ENCODE results near the gene EEIG1.

The EEIG1 gene

DNA sequence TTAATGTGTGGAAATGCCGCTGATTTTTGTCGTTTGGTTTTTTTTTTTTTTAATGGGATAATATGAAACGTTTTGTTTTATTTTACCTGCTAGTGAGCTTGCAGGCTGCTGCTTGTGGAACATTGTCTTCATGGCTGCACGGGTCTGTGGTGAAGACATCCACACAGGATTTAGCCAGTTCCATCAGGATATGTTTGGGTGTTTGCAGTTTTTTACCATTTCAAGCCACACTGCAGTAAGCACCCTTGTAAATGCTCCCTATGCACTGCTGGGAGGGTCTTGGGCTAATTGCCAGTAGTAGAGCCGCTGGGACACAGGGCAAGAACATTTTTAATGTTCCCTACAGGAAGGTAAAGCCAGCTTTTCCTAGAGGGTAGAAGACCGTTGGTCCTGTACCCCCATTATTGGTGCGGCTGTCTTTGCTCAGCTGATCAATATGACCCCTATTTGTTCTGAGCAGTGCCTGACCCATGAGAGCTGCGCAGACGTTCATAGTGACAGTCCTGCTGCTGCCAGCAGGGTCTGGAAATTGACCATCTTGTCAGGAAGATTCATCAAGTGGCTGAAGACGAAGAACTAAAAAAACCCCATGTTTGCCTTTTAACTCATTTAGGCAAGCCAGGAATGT is 20.5 kb upstream of the EEIG1 start:
- DNase-seq (ENCODE audit: low spot score), result no peak

DNA sequence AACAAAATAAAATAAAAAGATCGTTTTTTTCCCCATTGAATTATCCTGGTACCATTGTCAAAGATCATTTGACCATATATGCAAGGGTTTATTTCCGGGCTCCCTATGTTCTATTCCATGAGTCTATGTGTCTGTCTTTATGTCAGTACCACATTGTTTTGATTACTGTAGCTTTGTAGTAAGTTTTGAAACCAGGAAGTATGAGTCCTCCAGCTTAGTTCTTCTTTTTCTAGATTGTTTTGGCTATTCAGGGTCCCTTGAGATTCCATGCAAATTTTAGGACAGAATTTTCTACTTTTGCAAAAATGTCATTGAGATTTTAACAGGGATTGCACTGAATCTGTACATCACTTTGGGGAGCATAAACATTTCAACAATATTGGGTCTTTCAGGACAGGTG is 18.7 kb upstream of the EEIG1 start:
- DNase-seq (ENCODE audit: low spot score), result no peak

DNA sequence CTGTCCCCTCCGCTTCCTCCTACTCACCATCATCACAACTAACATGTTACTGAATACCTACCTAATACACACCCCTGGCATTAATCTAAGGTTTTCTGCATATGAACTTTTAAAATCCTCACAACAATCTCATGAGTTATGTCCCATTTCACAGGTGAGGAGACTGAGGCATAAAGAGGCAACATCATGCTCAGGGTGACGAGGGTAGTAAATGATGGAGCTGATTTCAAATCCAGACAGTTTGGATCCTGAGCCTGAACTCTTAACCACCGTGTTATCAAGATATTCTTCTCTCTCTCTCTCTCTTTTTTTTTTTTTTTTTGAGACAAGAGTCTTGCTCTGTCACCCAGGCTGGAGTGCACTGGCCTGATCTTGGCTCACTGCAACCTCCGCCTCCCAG is 12.9 kb upstream of the EEIG1 start:
- DNase-seq (ENCODE audit: low spot score), result no peak

DNA sequence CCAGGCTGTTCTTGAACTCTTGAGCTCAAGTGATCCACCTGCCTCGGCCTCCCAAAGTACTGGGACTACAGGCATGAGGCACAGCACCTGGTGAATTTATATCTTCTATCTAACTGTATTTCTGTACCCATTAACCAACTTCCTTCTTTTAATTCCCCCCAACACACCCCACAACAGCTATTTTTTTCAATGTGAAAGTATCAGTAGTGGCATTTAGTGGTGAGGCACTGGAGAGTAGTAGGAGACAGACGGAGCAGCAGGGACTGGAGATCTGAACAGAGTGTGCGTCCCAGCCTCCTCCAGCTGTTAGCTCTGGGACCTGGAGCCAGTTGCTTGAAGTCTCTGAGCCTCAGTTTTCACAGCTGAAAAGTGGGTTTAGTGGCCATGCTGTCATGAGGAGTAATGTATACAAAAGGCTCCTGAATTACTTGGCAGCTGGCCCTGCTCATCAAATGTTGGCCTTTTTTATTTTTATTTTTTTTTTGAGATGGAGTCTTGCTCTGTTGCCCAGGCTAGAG is 11.0 kb upstream of the EEIG1 start:
- no peak for DNase-seq (ENCODE audit: low spot score)

DNA sequence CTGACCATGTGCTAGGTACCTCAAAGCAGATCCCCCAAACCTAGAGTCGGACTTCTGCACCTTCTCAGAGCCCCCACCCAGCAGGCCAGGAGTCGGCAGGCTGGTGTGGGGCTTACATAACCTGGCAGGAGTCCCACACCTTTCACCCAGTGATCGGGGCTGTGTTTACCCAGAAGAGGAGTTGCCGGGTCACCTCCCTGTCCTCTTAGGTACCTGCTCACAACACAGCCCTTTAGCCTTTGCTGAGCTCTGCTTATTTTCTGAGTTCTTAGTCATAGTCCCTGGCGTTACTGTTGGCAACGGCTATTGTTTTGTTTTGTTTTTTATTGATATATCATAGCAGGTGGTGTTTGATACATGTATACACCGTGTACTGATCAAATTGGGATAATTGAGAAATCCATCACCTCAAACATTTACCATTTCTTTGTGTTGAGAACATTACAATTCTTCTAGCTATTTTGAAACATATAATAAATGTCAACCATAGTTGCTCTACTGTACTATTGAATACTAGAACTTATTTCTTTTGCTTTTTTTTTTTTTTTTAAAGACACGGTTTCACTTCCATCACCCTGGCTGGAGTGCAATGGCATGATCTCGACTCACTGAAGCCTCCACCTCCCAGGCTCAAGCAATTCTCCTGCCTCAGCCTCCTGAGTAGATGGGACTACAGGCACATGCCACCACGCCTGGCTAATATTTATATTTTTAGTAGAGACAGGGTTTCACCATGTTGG is 10.4 kb upstream of the EEIG1 start:
- no peak for DNase-seq (ENCODE audit: low spot score)

DNA sequence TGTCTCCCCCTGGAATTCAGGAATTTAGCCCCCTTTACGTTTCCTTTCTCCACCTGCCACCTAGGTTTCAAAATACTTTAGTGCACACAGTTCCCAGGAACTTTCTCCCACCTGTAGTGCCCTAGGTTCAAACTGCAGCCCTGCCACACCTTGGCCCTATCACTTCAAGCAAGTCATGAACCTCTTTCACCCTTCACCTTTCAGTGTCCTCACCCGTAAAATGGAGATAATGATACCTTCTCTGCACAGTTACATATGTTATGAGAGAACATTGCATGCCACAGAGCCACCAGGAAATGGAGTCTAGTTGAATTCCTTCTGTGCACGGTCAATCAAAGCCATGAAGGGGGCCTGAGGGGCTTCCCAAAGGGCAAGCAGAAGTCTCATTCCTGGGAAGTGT is 9.8 kb upstream of the EEIG1 start:
- no peak for DNase-seq (ENCODE audit: low spot score)

DNA sequence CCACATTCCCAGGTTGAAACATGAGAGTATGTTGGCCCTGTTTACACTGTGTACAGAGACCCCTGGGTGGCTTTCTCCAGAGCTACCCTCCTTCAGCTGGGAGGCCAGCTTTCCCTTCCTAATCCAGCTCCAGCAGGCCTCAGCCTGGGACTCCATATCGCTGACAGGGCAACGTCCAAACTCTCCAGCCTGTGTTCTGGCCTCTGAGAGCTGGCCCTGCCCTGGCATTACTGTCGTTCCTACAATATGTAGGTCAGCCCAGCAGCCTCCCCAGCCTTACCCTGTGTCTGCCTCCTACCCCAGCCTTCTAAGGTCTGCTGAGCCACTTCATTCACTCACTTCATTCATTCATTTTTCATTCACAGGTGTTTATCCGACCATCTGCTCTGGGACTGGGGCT is 8.3 kb upstream of the EEIG1 start:
- no peak for DNase-seq (ENCODE audit: low spot score)

DNA sequence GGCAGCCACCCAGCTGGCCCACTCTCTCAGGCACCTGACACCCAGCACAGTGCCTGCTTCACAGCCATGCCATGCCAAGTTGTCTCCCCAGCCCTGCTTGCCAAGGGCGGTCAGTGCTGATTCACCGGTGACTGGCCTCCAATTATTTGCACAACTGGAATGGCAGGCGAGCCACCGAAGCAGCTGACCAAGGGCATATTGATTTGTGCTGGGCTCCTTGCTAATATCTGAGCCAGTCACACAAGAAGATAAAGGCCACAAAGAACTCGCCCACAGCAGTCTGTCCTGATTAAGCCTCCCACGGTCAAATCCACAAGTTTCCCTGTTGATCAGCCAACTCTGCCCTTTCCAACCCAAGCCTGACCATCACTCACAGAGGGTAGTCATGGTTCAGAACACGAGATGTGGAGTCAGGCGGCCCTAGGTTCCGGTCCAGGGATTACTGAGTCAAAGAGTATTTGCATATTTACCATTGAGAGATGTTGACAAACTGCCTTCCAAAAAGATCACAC is 6.4 kb upstream of the EEIG1 start:
- DNase-seq (ENCODE audit: low spot score), result no peak

DNA sequence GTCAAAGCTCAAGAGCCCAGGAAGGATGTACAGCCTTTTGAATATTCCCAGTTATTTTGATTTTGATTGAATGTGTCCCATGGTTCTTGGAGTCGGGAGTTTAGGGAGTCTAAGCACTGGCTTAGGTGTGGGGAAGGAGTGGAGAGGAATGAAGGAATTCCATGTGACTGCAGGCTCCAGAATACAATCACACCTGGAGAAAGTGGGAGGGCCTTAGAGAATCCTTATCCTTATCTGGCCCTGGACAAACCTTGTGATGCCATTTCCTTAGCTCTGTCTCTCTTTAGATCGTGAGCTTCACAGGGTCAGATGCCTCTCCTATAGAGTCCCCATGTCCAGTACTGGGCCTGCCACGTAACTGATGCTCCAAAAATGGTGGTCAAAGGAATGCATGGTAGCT is 4.2 kb upstream of the EEIG1 start:
- no peak for DNase-seq (ENCODE audit: low spot score)

DNA sequence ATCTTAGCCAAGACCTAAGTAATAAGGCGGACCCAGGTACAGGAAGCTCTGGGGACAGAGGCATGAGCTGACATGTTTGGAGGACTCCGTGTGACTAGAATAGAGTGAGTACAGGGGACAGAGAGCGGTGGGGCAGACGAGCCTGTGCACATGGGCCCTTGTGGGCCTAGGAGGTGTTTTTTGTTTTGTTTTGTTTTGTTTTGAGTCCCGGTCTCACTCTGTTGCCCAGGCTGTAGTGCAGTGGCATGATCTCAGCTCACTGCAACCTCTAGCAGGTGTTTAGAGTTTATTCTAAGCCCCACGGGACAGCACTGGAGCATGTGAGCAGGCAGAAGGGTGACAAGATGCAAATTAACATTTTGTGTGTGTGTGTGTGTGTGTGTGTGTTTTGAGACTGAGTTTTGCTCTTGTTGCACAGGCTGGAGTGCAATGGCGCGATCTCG is 3.1 kb upstream of the EEIG1 start:
- DNase-seq (ENCODE audit: low spot score), result no peak

DNA sequence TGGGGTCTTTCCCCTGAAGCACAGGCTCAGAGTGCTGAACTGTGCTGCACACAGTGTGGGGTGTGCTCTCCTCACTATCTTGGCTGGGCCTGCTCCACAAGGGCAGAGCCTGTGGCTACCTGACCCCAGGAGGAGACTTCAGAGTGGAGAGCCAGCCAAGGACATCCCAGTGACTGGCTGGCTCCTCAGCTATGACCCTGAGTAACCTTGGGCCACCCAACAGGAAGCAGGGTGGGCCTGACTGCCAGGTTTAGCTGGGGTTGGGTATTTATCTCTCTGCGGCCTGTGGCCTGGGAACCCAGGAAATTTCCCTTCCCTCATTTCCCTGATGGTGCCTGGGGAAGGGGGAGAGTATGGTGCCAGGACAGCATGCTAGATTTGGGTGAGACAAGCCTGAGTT is 2.1 kb upstream of the EEIG1 start:
- no peak for DNase-seq (ENCODE audit: low spot score)

DNA sequence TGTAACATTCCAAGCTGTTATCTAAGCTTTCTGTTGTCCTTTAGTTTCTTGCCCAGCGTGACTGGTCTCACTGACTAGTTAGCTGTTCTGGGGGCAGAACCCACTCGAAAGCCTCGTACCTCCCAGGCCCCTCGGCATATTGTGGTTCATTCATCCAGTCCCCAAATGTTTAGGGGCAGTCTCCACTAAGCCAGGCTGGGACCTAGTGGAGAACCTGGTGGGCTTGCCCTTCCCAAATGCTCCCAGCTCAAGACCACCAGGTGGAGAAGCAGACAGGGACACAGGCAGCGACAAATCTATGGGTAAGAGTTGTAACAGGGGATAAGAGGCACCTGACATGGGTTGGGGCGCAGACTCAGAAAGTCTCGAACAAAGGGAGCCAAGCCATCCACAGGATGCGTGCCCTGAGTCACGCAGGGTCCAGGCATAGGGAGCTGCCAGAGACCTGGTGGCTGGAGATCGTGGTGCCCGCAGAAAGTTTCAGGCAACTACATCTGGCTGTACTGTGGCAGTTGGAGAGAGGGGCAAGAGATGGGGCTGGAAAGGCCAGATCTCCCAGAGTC is 851 bp upstream of the EEIG1 start:
- DNase-seq (ENCODE audit: low spot score), result no peak

DNA sequence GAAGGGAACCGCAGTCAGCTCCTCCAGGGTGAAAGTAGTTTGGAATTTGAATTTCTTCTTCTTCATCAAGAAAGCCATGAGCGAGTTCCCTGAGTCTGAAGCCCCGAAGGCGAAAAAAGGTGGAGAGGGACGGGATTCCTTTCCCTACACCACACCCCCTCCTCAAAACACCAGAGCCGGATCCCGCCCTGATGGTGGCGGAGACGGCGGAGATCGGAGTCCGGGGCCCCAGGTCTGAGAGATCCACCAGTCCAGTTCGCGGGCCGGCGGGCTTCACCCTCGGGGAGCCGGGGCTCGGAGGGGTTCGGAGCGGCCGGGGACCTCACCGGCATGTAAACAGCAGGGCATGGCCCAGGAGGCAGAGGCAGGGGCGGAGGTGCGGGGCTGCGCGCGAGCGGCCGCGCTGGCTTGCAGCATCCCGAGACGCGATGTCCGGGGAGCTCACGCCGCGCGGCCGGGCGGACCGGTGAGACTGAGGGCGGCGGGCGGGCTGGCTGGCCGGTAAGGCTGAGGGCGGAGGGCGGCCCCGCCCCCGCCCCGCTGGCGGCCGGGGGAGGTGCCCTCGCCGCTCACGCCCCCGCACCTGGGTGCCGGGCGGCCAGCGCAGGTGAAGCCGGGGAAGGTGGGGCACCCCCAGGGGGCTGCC is 606 bp downstream of the EEIG1 start:
- DNase-seq (ENCODE audit: low spot score), result no peak

DNA sequence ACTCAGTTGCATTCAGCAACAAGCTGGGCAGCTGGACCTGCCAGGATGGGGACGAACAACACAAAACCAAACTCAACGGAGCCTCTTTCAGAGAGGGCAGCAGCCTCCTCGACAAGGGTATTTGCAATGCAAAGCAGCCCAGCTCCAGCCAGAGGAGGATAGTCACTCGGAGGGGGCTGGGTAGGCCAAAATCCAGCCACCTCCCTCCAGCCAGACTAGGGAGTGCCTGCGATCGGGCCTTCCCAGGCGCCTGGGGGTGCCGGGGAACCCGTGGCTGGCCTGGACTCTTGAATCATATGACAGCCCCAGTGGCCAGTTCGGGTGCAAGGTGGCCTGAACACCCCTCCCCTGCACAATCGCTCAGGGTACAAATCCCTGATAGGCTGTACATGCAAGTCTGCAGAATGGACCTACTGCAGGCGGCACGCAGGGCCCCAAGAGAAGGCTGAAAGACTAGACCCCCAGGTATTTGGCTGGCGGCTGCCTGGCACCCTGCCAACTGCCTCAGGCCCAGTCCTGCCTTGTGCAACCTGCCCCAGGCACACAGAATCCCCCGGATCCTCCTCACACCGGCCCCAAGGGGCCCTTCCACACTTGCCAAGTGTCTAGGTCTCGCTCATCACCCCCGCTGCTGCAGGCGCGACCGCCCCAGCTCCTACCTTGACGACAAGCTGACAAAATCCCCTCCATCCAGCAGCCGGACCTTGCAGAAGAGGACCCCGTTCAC is 1.3 kb downstream of the EEIG1 start:
- DNase-seq (ENCODE audit: low spot score), result no peak

DNA sequence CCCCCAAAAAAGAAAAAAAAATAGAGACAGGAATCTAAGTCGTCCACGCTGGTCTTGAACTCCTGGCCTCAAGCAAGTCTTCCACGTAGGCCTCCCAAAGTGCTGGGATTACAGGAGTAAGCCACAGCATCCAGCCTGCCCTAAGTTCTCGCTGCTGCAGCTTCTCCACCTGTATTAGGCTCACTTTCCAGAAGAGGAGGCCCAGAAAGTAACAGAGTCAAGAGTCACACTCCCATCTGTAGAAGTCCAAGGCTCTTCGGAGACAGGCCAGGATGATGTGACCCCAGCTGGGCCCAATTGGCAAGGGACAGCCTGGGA is 1.8 kb downstream of the EEIG1 start:
- DNase-seq (ENCODE audit: low spot score), result no peak

DNA sequence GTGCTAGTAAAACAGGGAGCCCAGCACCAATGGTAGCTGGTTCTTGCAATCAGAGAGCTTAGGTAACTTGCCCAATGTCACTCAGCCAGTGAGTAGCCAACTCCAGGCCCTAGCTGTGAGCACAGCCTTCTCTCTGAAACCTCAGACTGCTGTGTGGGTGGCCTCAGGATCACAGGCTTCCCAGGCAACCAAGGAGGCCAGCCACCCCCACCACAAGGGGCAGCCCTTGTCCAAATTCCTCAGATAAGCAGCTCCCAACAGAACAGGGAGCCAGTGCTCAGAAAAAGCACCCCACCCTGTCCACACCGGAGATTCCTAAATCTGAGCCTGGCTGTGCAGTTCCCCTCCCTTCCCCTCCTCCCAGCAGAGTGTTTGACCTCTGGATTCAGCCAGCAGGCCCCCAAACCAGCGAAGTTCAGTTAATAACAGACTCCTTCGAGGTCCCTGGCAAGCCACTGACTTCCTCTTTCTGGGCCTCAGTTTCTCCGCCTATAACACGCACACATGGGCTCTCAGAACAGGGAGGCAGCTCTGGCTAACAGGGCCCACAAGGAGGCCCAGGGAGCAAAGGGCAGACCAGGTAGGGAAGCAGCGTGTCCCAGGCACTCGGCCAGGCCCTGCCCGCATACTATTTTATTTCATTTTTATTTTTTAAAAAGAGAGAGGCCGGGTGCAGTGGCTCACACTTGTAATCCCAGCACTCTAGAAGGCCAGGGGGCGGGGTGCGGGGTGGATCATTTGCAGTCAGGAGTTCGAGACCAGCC is 2.7 kb downstream of the EEIG1 start:
- DNase-seq (ENCODE audit: low spot score), result no peak

DNA sequence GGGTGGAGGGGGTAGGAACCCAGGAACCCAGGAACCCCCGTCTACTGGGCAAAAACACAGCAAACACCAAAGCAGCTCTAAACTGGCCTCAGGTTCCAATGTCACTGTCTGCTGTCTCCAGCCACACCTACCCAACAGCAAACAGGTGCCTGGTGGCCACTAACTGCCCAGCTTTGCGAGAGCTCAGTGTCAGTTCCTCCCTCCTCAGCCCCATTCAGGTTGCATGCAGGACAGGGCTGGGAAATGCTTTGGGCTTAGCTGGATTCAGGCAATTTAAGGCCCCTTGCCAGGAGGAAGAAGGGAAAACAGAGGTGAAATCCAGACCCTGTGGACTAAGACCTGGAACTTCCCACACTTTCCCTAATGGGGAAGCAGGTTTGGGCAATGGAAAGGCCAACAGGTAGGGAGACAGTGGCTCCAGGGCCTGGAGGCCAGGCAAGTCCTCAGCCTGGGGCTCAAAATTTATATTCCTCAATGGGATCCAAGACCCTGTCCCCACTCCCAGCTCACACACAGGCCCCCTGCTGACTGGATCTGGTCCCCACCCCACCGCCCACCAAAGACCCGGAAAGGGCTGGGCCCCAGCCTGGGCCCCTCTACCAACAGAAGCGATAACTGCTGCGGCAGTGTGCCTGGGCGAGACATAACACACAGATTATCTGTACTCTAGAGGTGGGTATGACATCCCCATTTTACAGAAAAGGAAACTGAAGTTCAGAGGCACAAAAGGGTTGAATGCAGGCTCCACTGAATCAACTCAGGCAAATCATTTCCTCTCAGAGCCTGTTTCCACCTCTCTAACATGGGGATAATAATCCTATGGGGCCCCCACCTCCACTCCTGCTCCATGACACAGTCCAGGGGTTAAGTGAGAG is 3.5 kb downstream of the EEIG1 start:
- no peak for DNase-seq (ENCODE audit: low spot score)

DNA sequence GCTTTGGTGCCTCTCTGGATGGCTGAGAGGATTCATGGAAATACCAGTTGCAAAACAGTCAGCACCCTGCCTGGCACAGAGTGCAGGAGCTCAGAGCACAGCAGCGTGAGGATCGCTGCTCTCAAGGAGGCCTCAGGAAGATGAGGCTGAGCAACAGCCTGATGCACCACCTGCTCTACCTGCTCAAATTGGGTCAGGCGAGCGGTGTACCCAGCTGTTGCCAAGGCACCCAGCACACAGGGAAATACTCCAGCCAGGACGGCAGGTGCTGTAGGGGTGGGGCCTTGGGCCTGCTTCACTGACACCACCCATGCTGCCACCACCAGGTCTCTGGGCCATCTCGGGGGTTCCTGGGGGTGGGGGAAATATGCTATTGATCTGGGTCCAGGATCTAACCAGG is 4.3 kb downstream of the EEIG1 start:
- no peak for DNase-seq (ENCODE audit: low spot score)

DNA sequence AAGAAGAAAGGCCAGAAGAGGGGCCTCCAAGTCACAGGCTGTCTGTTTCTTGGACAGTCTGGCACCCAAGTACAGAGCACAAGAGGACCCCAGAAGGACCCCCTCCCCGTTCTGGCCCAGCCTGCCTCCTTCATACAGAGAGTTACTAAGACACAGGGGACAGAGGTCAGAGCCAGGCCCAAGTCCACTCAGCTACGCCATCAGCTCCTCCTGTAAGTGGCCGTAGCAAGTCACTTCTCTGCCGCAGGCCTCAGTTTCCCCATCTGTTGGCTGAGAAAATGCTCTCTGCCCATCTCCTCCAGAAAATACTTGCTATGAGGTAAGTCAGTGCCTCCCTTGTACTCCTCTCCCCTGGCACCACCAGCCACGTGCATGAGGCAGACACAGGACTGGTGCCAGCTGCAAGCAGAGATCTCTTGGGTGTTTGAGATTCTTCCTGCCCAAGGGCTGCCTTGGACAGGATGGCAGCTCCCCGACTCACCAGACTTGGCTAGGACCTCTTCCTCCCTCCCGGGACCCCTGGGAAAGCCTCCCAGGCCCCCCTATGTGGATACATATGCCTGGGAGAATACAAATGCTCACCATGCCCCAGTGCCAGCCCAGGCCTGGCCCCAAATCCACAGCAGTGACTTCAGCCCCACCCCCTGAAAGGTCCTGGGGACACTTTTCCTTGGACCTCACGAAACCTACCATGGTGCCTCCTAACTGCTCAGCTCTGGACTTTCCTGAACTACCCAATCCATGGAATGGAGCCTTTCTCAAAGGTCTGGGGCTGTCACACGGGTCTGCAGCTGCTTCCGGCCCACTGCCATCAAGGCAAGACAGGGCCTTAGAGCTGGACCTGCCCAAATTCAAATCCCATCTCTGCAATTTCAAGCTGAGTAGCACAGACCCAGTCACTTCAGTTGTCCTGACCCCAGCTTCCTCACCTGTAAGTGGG is 5.1 kb downstream of the EEIG1 start:
- no peak for DNase-seq (ENCODE audit: low spot score)
